ENCODE data around the gene GNL3L. TPM values are rescaled to one million over a fixed set of nuclear protein-coding genes. Genes with fewer than 3 reads are reported as not detected.
"Not testable (repeated sequence)": the region's sequence is repeated elsewhere in the genome, so short reads cannot be mapped to it uniquely, and the experiment has no call there.

The GNL3L gene
- total RNA-seq, 2 donors from 2014 or later, result 30.4 to 34.2 TPM

- no peak for DNase-seq (ENCODE audit: low spot score)
- no peaks in the 10 kb centered on the region for H3K27me3 ChIP-seq (replicated peaks; ENCODE audit: insufficient read depth)
- no peaks in the 10 kb centered on the region for H3K36me3 ChIP-seq
- H3K4me3 ChIP-seq, result no peak overlapping the region
- H3K27ac ChIP-seq, result no peak overlapping the region
- TF ChIP-seq CTCF (IDR thresholded peaks at IDR 0.05) (no peak), POLR2A (IDR thresholded peaks at IDR 0.05) (no peak), POLR2AphosphoS5 (IDR thresholded peaks at IDR 0.05) (no peak)
- no peaks in the 10 kb centered on the region for H3K9me3 ChIP-seq
- no peaks in the 10 kb centered on the region for H3K4me1 ChIP-seq (replicated peaks)
- 75% methylated on average over 4 of the region's 4 CpGs for WGBS
- intact Hi-C loops (cut with DNase I), result loop anchor here (5.0 to 10.0 kb wide), 2 partner anchors 37 to 101 kb away; partner anchors contain the start of gene FGD1
Observed at GRCh38 chrX:54534271-54534670, 4.3 kb downstream of the GNL3L start.

- no peak overlapping the region for H3K4me3 ChIP-seq
- H3K27ac ChIP-seq, result no peak overlapping the region
- no peak for DNase-seq (ENCODE audit: low spot score)
- intact Hi-C loops (cut with DNase I), result no loop called here
- 88% methylated on average over 4 of the region's 4 CpGs for WGBS
- no peaks in the 10 kb centered on the region for H3K27me3 ChIP-seq (replicated peaks; ENCODE audit: insufficient read depth)
- H3K36me3 ChIP-seq, result no peaks in the 10 kb centered on the region
- no peak for TF ChIP-seq POLR2AphosphoS5 (IDR thresholded peaks at IDR 0.05)
- no peak for TF ChIP-seq POLR2A (IDR thresholded peaks at IDR 0.05)
- TF ChIP-seq CTCF (IDR thresholded peaks at IDR 0.05), result no peak
- H3K9me3 ChIP-seq, result no peaks in the 10 kb centered on the region
- no peaks in the 10 kb centered on the region for H3K4me1 ChIP-seq (replicated peaks)
Observed at GRCh38 chrX:54540289-54540688, 10.3 kb downstream of the GNL3L start.

GRCh38 chrX:54542239-54542638 lies 12.2 kb downstream of the GNL3L start:
- not testable (repeated sequence) for H3K36me3 ChIP-seq

GRCh38 chrX:54550821-54551220 lies 20.8 kb downstream of the GNL3L start:
- intact Hi-C loops (cut with DNase I), result no loop called here

More at GRCh38 chrX:54542239-54542638, 12.2 kb downstream of the GNL3L start:
- H3K9me3 ChIP-seq; H3K27me3 ChIP-seq (replicated peaks; ENCODE audit: insufficient read depth); H3K27ac ChIP-seq; DNase-seq (ENCODE audit: low spot score); H3K4me1 ChIP-seq (replicated peaks); H3K4me3 ChIP-seq; intact Hi-C loops (cut with DNase I): not testable (repeated sequence)
- WGBS, result 95% methylated on average over 2 of the region's 4 CpGs

GRCh38 chrX:54551801-54552200 lies 21.8 kb downstream of the GNL3L start:
- no peak overlapping the region for H3K4me3 ChIP-seq
- TF ChIP-seq POLR2AphosphoS5 (IDR thresholded peaks at IDR 0.05), result no peak
- no peak for TF ChIP-seq POLR2A (IDR thresholded peaks at IDR 0.05)
- TF ChIP-seq CTCF (IDR thresholded peaks at IDR 0.05), result no peak
- H3K27me3 ChIP-seq (replicated peaks; ENCODE audit: insufficient read depth), result no peaks in the 10 kb centered on the region
- 94% methylated on average over 8 of the region's 8 CpGs for WGBS
- no peaks in the 10 kb centered on the region for H3K9me3 ChIP-seq
- DNase-seq (ENCODE audit: low spot score), result no peak
- no peaks in the 10 kb centered on the region for H3K4me1 ChIP-seq (replicated peaks)
- H3K36me3 ChIP-seq, result no peaks in the 10 kb centered on the region
- H3K27ac ChIP-seq, result no peak overlapping the region
- intact Hi-C loops (cut with DNase I), result no loop called here

More at GRCh38 chrX:54550821-54551220, 20.8 kb downstream of the GNL3L start:
- WGBS, result 100% methylated on average over 4 of the region's 4 CpGs
- H3K4me1 ChIP-seq (replicated peaks), result no peaks in the 10 kb centered on the region
- no peaks in the 10 kb centered on the region for H3K9me3 ChIP-seq
- no peak for TF ChIP-seq CTCF (IDR thresholded peaks at IDR 0.05)
- no peak for TF ChIP-seq POLR2A (IDR thresholded peaks at IDR 0.05)
- no peak for TF ChIP-seq POLR2AphosphoS5 (IDR thresholded peaks at IDR 0.05)
- no peaks in the 10 kb centered on the region for H3K27me3 ChIP-seq (replicated peaks; ENCODE audit: insufficient read depth)
- H3K4me3 ChIP-seq, result no peak overlapping the region
- no peaks in the 10 kb centered on the region for H3K36me3 ChIP-seq
- DNase-seq (ENCODE audit: low spot score), result no peak
- no peak overlapping the region for H3K27ac ChIP-seq

- H3K9me3 ChIP-seq; H3K4me3 ChIP-seq; H3K36me3 ChIP-seq; H3K27ac ChIP-seq; H3K4me1 ChIP-seq (replicated peaks); intact Hi-C loops (cut with DNase I); H3K27me3 ChIP-seq (replicated peaks; ENCODE audit: insufficient read depth); DNase-seq (ENCODE audit: low spot score): not testable (repeated sequence)
- WGBS, result 98% methylated on average over 7 of the region's 7 CpGs
Observed at GRCh38 chrX:54555006-54555405, 25.0 kb downstream of the GNL3L start.

Data from prostate gland (tissue), 2 donors.